Neuronal stem cell (in vitro differentiated cells): ENCODE measurements around the gene HOXA7.
A peak's percentile ranks its signal among the peaks of the same experiment; 100 is the strongest.

Experiments used
- DNase-seq: peaks from one replicate; pipeline ENCODE4 v3.0.0-alpha.2; 2013; ENCODE audit warnings: low spot score
- H2AFZ ChIP-seq: one replicate; pipeline ENCODE4 v1.6.1; 2013; ENCODE audit warnings: mild to moderate bottlenecking, low read length, inconsistent platforms
- H2AK5ac ChIP-seq: 2 replicates; pipeline ENCODE4 v1.6.1; 2013; ENCODE audit warnings: low read depth, mild to moderate bottlenecking, inconsistent platforms, low read length, moderate library complexity, mixed read lengths
- H2BK120ac ChIP-seq: 2 replicates; pipeline ENCODE4 v1.6.1; 2013; ENCODE audit warnings: low read depth, mild to moderate bottlenecking, inconsistent platforms, low read length, moderate library complexity, mixed read lengths
- H2BK12ac ChIP-seq: one replicate; pipeline ENCODE4 v1.6.1; 2013; ENCODE audit warnings: low read length, inconsistent platforms
- H2BK15ac ChIP-seq: 2 replicates; pipeline ENCODE4 v1.6.1; 2013; ENCODE audit warnings: mild to moderate bottlenecking, low read length, inconsistent platforms, mixed read lengths
- H2BK5ac ChIP-seq: one replicate; pipeline ENCODE4 v1.6.1; 2013; ENCODE audit warnings: inconsistent platforms, mild to moderate bottlenecking, low read length, moderate library complexity
- H3K14ac ChIP-seq: one replicate; pipeline ENCODE4 v1.6.1; 2013; ENCODE audit warnings: low read length, inconsistent platforms
- H3K18ac ChIP-seq: 2 replicates; pipeline ENCODE4 v1.6.1; 2013; ENCODE audit warnings: low read length, inconsistent platforms
- H3K23ac ChIP-seq: 2 replicates; pipeline ENCODE4 v1.6.1; 2013; ENCODE audit warnings: low read depth, mild to moderate bottlenecking, mixed read lengths, low read length, inconsistent platforms; ENCODE audit not compliant: poor library complexity
- H3K27ac ChIP-seq: replicated peaks from 3 replicates; pipeline ENCODE4 v1.5.1; 2013; ENCODE audit warnings: low read length, inconsistent platforms
- H3K27me3 ChIP-seq, 3 experiments: 2 replicates each; pipeline ENCODE4 v1.6.1; 2013; ENCODE audit warnings: low read length in 3 of 3, mild to moderate bottlenecking in 2 of 3, inconsistent platforms in 1 of 3, low read depth in 1 of 3, mixed read lengths in 1 of 3, moderate library complexity in 1 of 3; ENCODE audit not compliant: control insufficient read depth in 3 of 3, insufficient read depth in 3 of 3
- H3K36me3 ChIP-seq, 2 donors: replicated peaks in 1 of 2; 2 replicates each; pipeline ENCODE4 v1.6.1; 2013; ENCODE audit warnings: low read length in 2 of 2; ENCODE audit not compliant: control insufficient read depth in 2 of 2, insufficient read depth in 2 of 2
- H3K4ac ChIP-seq: 2 replicates; pipeline ENCODE4 v1.6.1; 2013; ENCODE audit warnings: inconsistent platforms, mild to moderate bottlenecking, low read length, moderate library complexity
- H3K4me1 ChIP-seq, 2 donors: 1 replicate in 1 of 2; 2 replicates in 1 of 2; pipeline ENCODE4 v1.6.1; 2013; ENCODE audit warnings: low read length in 2 of 2, low read depth in 1 of 2; ENCODE audit not compliant: control insufficient read depth in 2 of 2, insufficient read depth in 1 of 2
- H3K4me2 ChIP-seq: one replicate; pipeline ENCODE4 v1.6.1; 2013; ENCODE audit warnings: mild to moderate bottlenecking, low read length, inconsistent platforms; ENCODE audit not compliant: insufficient read depth, poor library complexity, severe bottlenecking
- H3K4me3 ChIP-seq, 2 donors: 2 replicates each; pipeline ENCODE4 v1.5.1; 2013; ENCODE audit warnings: low read length in 2 of 2, mild to moderate bottlenecking in 2 of 2, inconsistent platforms in 1 of 2, moderate library complexity in 1 of 2
- H3K79me1 ChIP-seq: one replicate; pipeline ENCODE4 v1.6.1; 2013; ENCODE audit warnings: low read depth, mild to moderate bottlenecking, inconsistent platforms, low read length, moderate library complexity
- H3K9ac ChIP-seq: one replicate; pipeline ENCODE4 v1.6.1; 2013; ENCODE audit warnings: mild to moderate bottlenecking, low read depth, low read length, inconsistent platforms; ENCODE audit not compliant: poor library complexity
- H3K9me3 ChIP-seq, 2 donors: replicated peaks in 1 of 2; 2 replicates each; pipeline versions ENCODE3 to v1.6.1; 2013; ENCODE audit warnings: low read length in 2 of 2, mild to moderate bottlenecking in 2 of 2, inconsistent platforms in 1 of 2, low read depth in 1 of 2, mixed read lengths in 1 of 2, moderate library complexity in 1 of 2; ENCODE audit not compliant: control insufficient read depth in 2 of 2, insufficient read depth in 1 of 2
- H4K8ac ChIP-seq: one replicate; pipeline ENCODE4 v1.6.1; 2013; ENCODE audit warnings: low read depth, mild to moderate bottlenecking, inconsistent platforms, low read length, moderate library complexity
- H4K91ac ChIP-seq: one replicate; pipeline ENCODE4 v1.6.1; 2013; ENCODE audit warnings: low read length, low read depth, mild to moderate bottlenecking, inconsistent platforms; ENCODE audit not compliant: poor library complexity
- WGBS, 2 donors: extraction: QIAGEN DNeasy Blood & Tissue Kit; methylation state at CpG; one replicate each; pipeline ENCODE4 v1.1.7; 2013; ENCODE audit warnings: missing lambda C conversion rate in 2 of 2, mixed read lengths in 1 of 2; ENCODE audit not compliant: insufficient read length in 2 of 2, insufficient replicate concordance in 1 of 2; ENCODE audit errors: extremely low coverage in 2 of 2; 5-methylcytosine and 5-hydroxymethylcytosine counted together

HOXA7 gene

DNA sequence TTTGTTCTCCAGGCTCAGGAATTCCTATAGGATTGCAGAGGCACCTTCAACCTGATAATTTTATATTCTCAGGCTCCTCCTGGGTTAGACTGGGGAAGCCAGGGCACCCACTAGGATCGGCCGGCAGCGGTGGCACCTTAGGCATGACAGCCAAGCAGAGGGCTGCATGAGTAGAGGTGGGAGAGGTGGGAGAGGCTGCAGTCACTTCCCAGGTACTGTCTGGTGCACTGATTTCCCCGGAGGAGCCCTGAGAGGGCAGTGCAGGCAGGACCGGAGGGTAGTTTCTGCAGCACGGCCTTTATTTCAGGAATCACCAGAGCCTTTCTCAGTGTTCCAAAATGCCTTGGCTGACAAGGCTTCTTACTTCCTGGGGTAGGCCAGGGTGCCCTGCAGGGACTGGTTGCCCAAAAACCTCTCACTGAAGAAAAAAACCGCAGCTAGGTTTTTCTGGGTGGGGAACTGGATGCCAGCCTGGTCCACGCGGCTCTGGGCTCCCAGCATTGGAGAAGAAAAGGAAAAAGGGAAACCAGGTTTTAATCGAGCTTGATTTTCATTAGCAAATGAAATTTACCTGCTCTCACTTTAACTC lies 47.0 kb upstream of the HOXA7 start:
- Histone ChIP-seq H3K9ac (no peak overlapping the region), H4K8ac (no peak overlapping the region), H3K4ac (no peak overlapping the region), H3K27ac (no peak overlapping the region), H3K36me3 (no peaks in the 10 kb centered on the region), H3K79me1 (no peaks in the 10 kb centered on the region), H2BK5ac (no peak overlapping the region), H3K9me3 (no peaks in the 10 kb centered on the region), H3K4me2 (no peak overlapping the region), H3K4me3 (no peak overlapping the region), H2AK5ac (no peak overlapping the region), H4K91ac (no peak overlapping the region), H3K18ac (no peak overlapping the region), H2BK12ac (no peak overlapping the region), H2AFZ (no peak overlapping the region), H3K14ac (no peak overlapping the region), H3K4me1 (peaks cover 0 to 1% of the 10 kb centered on the region in 2 donors), H2BK120ac (no peak overlapping the region), H2BK15ac (no peak overlapping the region), H3K27me3 (peaks cover 67 to 97% (median 94%) of the 10 kb centered on the region in 3 experiments), H3K23ac (no peak overlapping the region)
- WGBS, 2 donors, result no CpG with 5 or more reads among the region's 10 CpGs
- DNase-seq, result no peak

DNA sequence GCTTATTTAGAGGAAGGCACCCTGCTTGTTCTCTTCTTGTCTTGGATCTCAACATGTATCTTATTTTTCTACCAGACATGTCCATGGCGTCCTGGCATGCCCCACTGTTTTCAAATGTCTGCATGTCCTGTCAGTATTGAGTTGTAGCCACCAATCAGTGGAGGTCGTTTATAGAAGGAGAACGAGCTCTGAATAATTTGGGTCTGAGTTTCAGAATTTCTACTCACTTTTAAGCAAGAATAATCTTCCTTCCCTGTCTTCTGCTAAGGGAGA lies 46.3 kb upstream of the HOXA7 start:
- Histone ChIP-seq H3K23ac (no peak overlapping the region), H2BK15ac (no peak overlapping the region), H3K14ac (no peak overlapping the region), H3K36me3 (no peaks in the 10 kb centered on the region), H3K9me3 (no peaks in the 10 kb centered on the region), H3K27me3 (peaks cover 72 to 97% (median 94%) of the 10 kb centered on the region in 3 experiments), H3K79me1 (no peaks in the 10 kb centered on the region), H2BK120ac (no peak overlapping the region), H3K18ac (no peak overlapping the region), H3K4me2 (no peak overlapping the region), H2BK5ac (no peak overlapping the region), H4K91ac (no peak overlapping the region), H3K4me3 (no peak overlapping the region), H3K9ac (no peak overlapping the region), H2BK12ac (no peak overlapping the region), H3K4me1 (peaks cover 0 to 1% of the 10 kb centered on the region in 2 donors), H3K27ac (no peak overlapping the region), H2AK5ac (no peak overlapping the region), H4K8ac (no peak overlapping the region), H3K4ac (no peak overlapping the region), H2AFZ (no peak overlapping the region)
- no CpG with 5 or more reads among the region's 3 CpGs for WGBS, 2 donors
- no peak for DNase-seq

DNA sequence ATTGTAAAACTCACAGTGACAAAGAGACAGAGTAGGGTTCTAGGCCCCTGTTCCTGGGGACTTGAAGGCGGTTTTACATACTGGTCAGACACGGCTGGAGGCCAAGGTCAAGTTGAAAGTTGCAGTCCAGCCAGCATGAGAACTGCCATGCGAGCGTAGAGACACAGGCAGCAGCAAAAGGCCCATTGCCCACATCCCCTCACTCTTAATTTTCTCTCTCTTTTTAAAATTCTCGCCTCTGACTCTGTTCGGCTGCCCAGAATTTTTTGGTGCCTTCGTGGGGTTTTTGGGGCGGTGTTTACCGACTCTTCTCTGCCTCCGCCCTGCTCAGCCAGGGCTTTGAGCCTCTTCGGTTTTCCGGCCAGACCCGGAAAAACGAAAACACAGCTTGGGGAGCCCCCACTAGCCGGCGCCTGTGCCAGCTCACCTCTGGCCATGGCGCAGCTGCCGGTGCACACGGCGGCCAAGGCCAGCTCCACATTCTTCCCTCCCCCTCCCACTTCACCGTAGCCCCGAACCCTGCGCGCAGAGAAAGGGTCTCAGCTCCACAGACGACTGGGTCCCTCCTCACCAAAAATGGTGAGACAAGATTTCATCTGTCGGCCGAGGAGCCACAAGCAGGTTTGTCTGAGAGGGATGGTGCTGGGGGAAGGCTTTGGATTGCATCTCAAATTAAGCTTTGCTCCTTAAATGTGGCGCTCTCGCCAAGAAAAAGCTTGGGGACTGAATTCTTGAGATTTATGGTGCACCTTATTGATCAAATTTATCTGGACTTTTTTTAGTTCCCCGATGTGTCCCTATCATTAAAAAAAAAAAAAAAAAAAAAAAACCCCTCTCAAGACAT lies 45.8 kb upstream of the HOXA7 start:
- no peak overlapping the region for H4K8ac ChIP-seq
- no peak overlapping the region for H2BK12ac ChIP-seq
- H3K4me3 ChIP-seq, result no peak overlapping the region
- H2BK15ac ChIP-seq, result no peak overlapping the region
- H3K4ac ChIP-seq, result no peak overlapping the region
- no peaks in the 10 kb centered on the region for H3K9me3 ChIP-seq
- H2BK5ac ChIP-seq, result no peak overlapping the region
- H3K36me3 ChIP-seq, result no peaks in the 10 kb centered on the region
- peaks cover 73 to 98% (median 94%) of the 10 kb centered on the region in 3 experiments for H3K27me3 ChIP-seq
- no peak overlapping the region for H4K91ac ChIP-seq
- H3K27ac ChIP-seq, result no peak overlapping the region
- WGBS, 2 donors, result no CpG with 5 or more reads among the region's 30 CpGs
- no peak overlapping the region for H2AFZ ChIP-seq
- H2AK5ac ChIP-seq, result no peak overlapping the region
- DNase-seq, result no peak
- H3K18ac ChIP-seq, result no peak overlapping the region
- peaks cover 0 to 1% of the 10 kb centered on the region in 2 donors for H3K4me1 ChIP-seq
- H3K14ac ChIP-seq, result no peak overlapping the region
- H2BK120ac ChIP-seq, result no peak overlapping the region
- no peaks in the 10 kb centered on the region for H3K79me1 ChIP-seq
- no peak overlapping the region for H3K4me2 ChIP-seq
- peak overlapping the region; percentile 13 for H3K23ac ChIP-seq
- no peak overlapping the region for H3K9ac ChIP-seq

DNA sequence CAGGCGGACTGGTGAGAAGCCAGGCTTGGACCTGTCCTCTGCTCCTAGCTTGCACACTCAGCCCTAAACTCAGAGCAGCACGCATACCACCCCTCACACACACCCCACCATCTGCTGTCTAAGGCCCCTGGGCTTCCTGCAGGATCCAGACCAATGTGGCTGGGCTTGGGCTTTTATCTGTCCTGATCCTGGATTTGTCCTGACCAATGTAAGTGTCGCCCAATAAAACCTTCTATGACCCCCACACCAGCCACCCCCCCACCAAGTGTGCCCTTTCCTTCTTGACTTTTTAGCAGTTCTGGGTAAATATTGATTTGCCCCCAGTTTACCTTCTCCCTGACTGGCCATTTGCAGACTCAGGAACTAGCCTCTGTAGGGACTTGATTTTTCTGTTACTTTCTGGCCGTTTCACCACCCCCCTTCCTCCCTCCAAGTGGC lies 45.1 kb upstream of the HOXA7 start:
- Histone ChIP-seq H3K36me3 (no peaks in the 10 kb centered on the region), H3K9ac (no peak overlapping the region), H3K18ac (no peak overlapping the region), H3K4me3 (no peak overlapping the region), H4K91ac (no peak overlapping the region), H3K23ac (no peak overlapping the region), H2BK5ac (no peak overlapping the region), H3K14ac (no peak overlapping the region), H2BK15ac (no peak overlapping the region), H3K4me1 (peaks cover 0 to 1% of the 10 kb centered on the region in 2 donors), H2AK5ac (no peak overlapping the region), H3K4me2 (no peak overlapping the region), H2BK120ac (no peak overlapping the region), H2BK12ac (no peak overlapping the region), H3K27ac (no peak overlapping the region), H3K9me3 (no peaks in the 10 kb centered on the region), H4K8ac (no peak overlapping the region), H2AFZ (no peak overlapping the region), H3K79me1 (no peaks in the 10 kb centered on the region), H3K27me3 (peaks cover 73 to 94% (median 93%) of the 10 kb centered on the region in 3 experiments), H3K4ac (no peak overlapping the region)
- no CpG with 5 or more reads among the region's 4 CpGs for WGBS, 2 donors
- no peak for DNase-seq
